MG63 (cell line): ENCODE measurements around the gene MSX2. TPM values are rescaled to one million over a fixed set of nuclear protein-coding genes. Genes with fewer than 3 reads are reported as not detected.

Experiments used
- DNase-seq: peaks from one replicate; pipeline ENCODE4 v3.0.0-alpha.2; 2020
- H3K27me3 ChIP-seq: fragments of 250-450 bp; sonication (Bioruptor Pico); 2 replicates; pipeline ENCODE4 v1.5.1; 2020; ENCODE audit warnings: mild to moderate bottlenecking, moderate library complexity
- H3K36me3 ChIP-seq: fragments of 250-450 bp; sonication (Bioruptor Pico); 2 replicates; pipeline ENCODE4 v1.5.1; 2020; ENCODE audit warnings: mild to moderate bottlenecking, moderate library complexity
- H3K4me3 ChIP-seq: fragments of 250-450 bp; sonication (Bioruptor Pico); 2 replicates; pipeline ENCODE4 v1.5.1; 2020; ENCODE audit warnings: mild to moderate bottlenecking, moderate library complexity
- H3K9me3 ChIP-seq: fragments of 250-450 bp; sonication (Bioruptor Pico); 2 replicates; pipeline ENCODE4 v1.5.1; 2020; ENCODE audit warnings: mild to moderate bottlenecking, moderate library complexity
- total RNA-seq: library from RNA; depleted of rRNA; stranded (reverse); fragments of >200 nt; shearing (Covaris generic); gene quantifications from 2 replicates; pipeline ENCODE4 v1.2.3, GENCODE V29; 2014; ENCODE audit warnings: low replicate concordance; rRNA removed

Gene MSX2
- total RNA-seq, result 8.5 and 10.7 TPM in 2 replicates

DNA sequence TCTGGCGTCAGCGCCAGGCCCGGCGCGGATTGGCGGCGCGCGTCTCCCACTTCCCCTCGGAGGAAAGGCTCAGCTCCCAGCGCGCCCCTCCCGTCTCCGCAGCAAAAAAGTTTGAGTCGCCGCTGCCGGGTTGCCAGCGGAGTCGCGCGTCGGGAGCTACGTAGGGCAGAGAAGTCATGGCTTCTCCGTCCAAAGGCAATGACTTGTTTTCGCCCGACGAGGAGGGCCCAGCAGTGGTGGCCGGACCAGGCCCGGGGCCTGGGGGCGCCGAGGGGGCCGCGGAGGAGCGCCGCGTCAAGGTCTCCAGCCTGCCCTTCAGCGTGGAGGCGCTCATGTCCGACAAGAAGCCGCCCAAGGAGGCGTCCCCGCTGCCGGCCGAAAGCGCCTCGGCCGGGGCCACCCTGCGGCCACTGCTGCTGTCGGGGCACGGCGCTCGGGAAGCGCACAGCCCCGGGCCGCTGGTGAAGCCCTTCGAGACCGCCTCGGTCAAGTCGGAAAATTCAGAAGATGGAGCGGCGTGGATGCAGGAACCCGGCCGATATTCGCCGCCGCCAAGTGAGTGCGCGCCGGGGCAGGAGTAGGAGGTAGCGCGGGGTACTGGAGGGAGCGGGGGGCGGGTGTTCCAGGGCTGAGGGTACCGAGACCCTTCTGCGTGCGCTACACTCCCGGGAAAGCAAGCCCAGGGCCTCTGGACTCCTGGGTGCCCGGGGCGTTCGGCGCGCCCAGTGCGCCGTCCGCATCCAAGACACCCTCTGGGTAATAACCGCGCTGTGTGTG, at the start of gene MSX2:
MSX2 (plus strand) TSS at position 99 of the 777 bp plus-strand sequence; CDS start at position 177, 78 bp downstream.
- Histone ChIP-seq H3K9me3 (no peaks in the 10 kb centered on the region), H3K36me3 (peaks cover 3% of the 10 kb centered on the region; the same call in 1 of the 2 replicates), H3K27me3 (peaks cover 33% of the 10 kb centered on the region), H3K4me3 (peak within 1 kb of the TSS; percentile 87)
- peak; percentile 95 for DNase-seq

DNA sequence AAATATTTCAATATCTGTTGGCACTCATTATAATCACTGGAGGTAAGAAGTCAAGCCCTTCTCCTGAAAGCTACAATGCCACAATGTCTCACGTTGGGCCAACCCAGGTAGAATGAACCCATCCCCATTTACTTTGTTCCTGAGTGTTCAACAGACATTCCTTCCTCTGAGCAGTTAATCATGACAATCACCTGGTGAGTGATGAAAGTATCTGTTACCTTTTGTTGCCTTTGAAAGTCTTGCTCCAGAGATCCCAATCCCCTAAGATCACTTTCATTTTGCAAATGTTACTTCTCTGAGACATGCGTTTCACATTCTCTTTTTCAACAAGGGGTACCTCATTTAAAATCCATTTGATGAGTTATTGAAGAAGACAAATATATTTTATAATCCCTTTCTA, 49.3 kb upstream of the MSX2 start:
- no peaks in the 10 kb centered on the region for H3K9me3 ChIP-seq
- H3K4me3 ChIP-seq, result no peak overlapping the region
- DNase-seq, result no peak
- H3K36me3 ChIP-seq, result no peaks in the 10 kb centered on the region
- H3K27me3 ChIP-seq, result peaks cover 23% of the 10 kb centered on the region

DNA sequence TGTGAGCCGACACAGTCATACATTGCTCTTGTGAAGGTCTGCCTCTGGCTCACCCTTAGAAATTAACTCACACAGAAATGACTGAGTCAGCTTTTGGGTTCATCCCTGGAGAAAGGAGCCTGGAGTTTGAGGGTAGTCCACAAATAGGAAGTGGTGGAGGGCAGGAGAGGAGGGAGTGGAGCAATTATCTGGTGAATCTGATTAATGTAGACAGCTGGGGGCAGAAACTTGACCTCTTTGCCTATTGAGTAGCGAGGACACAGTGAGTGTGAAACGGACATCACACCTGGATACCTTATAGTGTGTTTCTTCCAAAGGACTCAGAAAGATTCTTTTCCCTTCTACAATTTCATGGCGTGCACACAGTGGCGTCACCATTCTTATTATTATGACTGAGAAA, 48.5 kb upstream of the MSX2 start:
- H3K36me3 ChIP-seq, result no peaks in the 10 kb centered on the region
- no peaks in the 10 kb centered on the region for H3K9me3 ChIP-seq
- H3K4me3 ChIP-seq, result no peak overlapping the region
- DNase-seq, result no peak
- peaks cover 23% of the 10 kb centered on the region for H3K27me3 ChIP-seq

DNA sequence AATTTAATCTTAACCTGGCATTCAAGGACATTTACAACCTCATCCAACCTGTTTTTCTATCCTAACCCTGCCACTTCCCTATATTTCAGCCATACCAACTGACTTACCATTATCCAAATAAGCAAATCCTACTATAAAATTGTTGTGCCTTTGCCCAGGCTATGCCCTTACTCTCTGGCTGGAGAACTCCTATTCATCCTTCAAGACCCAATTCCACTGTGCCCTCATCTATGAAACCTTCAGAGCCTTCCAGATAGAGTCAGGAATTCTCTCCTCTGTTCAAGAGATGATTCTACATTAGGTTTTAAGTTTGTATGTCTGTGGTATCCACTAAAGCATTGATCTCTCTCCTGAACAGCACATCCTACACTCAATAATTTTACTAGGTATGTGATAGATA, 46.3 kb upstream of the MSX2 start:
- no peak overlapping the region for H3K4me3 ChIP-seq
- H3K9me3 ChIP-seq, result no peaks in the 10 kb centered on the region
- peaks cover 23% of the 10 kb centered on the region for H3K27me3 ChIP-seq
- no peak for DNase-seq
- no peaks in the 10 kb centered on the region for H3K36me3 ChIP-seq

DNA sequence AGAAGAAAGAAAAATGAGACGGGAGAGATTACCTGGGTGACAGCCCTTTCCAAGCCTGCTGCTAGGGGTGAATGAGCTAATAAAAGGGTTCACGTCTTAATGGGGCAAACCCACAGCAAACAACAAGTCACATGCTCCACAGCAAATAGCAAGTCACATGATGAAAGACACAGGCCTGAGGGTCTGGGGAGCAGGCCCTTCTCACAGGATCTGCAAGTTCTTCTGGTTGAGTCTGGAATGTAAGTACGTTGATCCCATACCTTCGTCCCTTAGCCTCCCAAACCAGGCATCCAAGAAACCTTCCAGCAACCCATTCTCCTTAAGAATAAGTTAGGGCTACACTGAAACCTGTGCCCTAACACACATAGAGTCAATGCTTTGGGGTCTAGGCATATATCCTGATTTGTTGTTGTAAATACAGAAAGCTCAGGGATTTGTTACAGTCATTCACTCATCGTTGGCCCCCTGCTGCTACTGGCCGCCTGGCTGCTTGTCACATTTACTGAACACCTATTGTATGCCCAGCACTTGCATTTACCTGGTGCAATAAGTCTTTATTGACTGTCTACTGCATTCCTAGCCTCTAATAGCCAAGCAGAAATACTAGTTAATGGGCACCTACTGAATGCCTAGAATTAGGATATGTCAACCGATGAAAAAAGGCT, 43.3 kb upstream of the MSX2 start:
- H3K4me3 ChIP-seq, result no peak overlapping the region
- no peak for DNase-seq
- H3K27me3 ChIP-seq, result peaks cover 25% of the 10 kb centered on the region
- H3K36me3 ChIP-seq, result no peaks in the 10 kb centered on the region
- H3K9me3 ChIP-seq, result no peaks in the 10 kb centered on the region

DNA sequence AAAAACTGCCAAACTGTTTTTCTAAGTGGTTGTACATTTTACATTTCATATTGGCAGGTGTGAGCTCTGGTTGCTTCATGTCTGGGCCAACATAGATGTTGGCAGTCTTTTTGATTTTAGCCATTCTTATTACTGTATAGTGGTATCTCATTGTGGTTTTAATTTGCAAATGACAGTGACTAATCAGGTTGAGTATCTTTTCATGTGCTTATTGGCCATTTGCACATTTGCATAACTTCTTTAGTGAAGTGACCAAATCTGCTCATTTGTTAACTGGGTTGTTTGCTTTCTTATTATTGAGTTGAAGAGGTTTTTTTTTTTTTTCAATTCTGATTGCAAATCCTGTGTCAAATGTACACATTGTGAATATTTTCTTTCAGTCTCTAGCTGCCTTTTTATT, 36.9 kb upstream of the MSX2 start:
- DNase-seq, result no peak
- Histone ChIP-seq H3K4me3 (no peak overlapping the region), H3K36me3 (no peaks in the 10 kb centered on the region), H3K27me3 (peaks cover 26% of the 10 kb centered on the region), H3K9me3 (no peaks in the 10 kb centered on the region)

DNA sequence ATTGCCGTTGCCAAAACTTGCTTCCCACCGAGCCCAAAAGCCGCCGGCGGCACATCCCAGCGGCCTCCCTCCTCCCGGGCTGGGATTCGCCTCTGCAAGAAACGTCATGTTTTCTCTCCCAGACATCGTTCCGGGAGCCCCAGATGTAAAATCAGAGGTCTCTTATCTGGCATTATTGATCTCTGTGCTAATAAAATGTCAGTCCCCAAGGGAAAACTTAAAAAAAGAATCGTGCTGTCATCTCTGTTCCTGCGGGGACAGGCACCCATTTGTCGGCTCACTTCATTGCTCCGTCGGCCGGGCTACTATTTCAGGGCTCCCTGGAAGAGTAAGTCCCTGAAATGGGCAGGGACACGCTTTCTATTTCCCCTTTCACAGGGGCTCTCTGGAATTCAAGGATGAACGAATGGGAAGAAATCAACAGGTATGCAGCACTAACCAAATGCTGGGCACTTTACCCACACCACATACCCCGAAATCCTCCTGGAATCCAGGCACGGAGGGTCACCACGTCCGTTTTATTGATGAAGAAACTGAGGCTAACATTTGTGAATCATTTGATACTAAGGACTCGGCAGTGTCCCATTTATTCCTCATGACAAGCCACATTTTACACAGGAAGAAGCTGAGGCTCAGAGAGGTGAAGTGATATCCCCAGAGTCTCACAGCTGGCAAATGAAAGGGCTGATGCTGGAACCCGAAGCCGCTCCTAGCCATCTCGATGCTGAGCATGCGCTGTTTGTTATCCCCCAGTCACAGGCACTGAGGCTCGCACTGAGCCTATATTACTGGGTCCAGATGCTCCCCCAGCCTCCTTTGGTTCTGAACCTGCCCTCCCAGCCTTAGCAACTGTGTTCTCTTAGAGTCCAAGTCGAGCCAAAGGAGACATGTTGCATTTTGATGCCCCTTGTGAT, 35.7 kb upstream of the MSX2 start:
- no peaks in the 10 kb centered on the region for H3K9me3 ChIP-seq
- H3K36me3 ChIP-seq, result no peaks in the 10 kb centered on the region
- no peak for DNase-seq
- H3K4me3 ChIP-seq, result no peak overlapping the region
- H3K27me3 ChIP-seq, result peaks cover 26% of the 10 kb centered on the region

DNA sequence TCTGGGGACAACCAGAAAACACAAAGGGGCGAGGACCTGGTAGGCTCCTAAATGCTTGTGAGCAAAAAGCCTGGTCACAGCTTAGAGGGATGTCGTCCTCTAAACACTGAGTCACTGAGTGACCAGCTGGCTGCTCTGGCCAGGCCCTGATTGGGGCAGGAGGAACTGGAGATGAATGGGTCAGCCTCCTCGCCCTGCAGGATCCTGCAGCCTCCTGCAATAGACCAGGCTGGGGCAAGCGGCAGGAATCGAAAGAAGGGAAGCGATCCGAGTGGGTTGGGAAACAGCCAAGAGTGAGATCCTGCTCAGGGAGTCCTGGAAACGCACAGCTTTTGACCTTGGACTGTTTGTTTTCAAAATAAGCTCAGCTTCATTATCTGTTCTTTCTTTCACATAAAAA, 34.1 kb upstream of the MSX2 start:
- Histone ChIP-seq H3K9me3 (no peaks in the 10 kb centered on the region), H3K4me3 (no peak overlapping the region), H3K27me3 (peaks cover 19% of the 10 kb centered on the region), H3K36me3 (no peaks in the 10 kb centered on the region)
- peak; percentile 37 for DNase-seq

DNA sequence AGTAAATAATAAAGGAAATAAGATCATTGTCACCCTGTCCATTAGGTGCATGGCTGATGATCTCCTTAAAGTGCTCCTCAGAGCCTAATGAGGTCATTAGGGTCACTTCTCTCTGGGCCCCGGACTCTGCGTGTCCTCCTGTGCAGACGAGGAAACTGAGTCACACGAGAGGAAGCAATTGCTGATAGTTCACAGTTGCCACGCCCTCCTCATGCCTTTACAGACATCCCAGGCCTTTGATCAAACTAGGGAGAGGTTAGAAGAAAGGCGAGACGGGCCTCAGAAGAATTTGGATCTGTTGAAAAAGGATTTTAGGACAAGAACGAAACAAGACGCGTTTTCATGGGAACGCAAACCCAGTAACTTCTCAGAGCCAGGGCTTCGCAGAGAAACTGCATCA, 32.0 kb upstream of the MSX2 start:
- peaks cover 13% of the 10 kb centered on the region for H3K27me3 ChIP-seq
- no peak overlapping the region for H3K4me3 ChIP-seq
- no peaks in the 10 kb centered on the region for H3K9me3 ChIP-seq
- H3K36me3 ChIP-seq, result no peaks in the 10 kb centered on the region
- DNase-seq, result no peak

DNA sequence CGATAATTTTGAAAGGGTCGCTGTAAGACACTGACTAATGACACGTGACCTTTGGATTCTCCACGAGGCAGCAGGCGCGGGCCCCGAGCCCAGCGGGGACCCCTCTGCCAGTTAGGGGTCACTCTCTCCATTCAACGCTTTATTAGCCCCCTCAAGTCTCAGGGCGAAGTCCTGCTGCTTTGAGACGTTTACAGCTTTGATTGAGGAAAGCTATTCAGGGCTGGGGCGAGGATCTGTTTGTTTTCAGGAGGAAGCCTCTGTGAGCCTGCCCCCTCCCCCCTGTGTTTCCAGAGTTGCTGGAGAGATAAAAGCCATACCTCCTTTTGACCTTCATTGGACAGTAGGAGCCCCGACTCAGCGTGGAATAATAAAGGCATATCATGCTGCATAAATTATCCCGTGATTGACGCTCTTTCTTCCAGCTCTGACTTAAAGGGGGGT, 31.4 kb upstream of the MSX2 start:
- Histone ChIP-seq H3K9me3 (no peaks in the 10 kb centered on the region), H3K4me3 (no peak overlapping the region), H3K36me3 (no peaks in the 10 kb centered on the region), H3K27me3 (peaks cover 11% of the 10 kb centered on the region)
- DNase-seq, result no peak

DNA sequence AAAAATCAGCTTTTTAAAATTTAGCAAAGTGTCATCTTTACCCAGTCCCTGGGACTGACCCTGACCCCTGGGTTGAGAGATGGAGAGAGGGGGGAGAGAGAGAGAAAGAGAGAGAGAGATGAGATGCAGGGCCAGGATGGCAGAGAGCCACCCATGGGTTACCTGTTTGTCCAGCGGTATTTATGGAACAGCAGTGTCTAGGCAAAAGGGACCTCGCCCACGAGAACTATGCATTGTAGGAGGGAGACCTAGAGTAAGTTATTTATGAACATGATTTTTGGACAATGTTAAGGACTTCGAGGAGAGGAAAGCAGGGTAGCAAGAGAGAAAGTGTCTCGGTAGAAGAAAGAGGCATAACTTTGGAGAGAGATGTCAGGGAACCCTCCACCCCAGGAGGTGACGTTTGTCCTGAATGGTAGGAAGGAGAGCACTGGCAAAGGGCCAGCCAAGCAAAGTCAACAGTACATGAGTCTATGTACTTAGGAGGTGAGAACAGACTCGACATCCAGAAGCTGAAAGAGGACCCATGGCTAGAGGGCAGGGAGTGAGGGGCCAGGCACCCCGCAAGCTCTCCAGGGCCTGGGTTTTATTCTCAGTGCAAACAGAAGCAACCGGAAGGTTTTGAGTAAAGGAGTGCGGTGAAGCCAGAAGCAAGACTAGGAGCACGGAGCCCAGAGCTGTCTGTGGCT, 30.5 kb upstream of the MSX2 start:
- Histone ChIP-seq H3K4me3 (no peak overlapping the region), H3K27me3 (peaks cover 3% of the 10 kb centered on the region), H3K9me3 (no peaks in the 10 kb centered on the region), H3K36me3 (no peaks in the 10 kb centered on the region)
- no peak for DNase-seq

DNA sequence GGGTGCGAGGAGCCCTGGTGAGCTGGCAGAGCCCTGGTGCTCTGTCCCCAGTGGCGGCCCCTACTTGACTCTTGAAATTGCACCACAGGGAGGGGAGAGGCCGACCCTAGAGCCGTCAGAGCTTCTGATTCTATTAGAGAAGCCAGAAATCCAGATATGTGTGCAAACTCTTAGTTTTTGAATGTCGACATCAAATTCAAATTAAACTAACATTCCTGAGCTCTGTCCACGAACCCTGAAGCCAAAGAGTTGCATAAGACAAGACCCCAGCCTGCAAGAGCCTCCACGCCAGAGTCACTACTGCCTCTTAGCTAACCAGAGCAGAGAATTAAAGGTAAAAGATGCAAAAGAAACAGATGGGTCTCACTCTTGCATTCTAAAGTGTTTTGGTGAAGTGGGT, 29.8 kb upstream of the MSX2 start:
- DNase-seq, result no peak
- H3K9me3 ChIP-seq, result no peaks in the 10 kb centered on the region
- no peaks in the 10 kb centered on the region for H3K36me3 ChIP-seq
- H3K4me3 ChIP-seq, result no peak overlapping the region
- no peaks in the 10 kb centered on the region; the same call in 1 of the 2 replicates for H3K27me3 ChIP-seq

DNA sequence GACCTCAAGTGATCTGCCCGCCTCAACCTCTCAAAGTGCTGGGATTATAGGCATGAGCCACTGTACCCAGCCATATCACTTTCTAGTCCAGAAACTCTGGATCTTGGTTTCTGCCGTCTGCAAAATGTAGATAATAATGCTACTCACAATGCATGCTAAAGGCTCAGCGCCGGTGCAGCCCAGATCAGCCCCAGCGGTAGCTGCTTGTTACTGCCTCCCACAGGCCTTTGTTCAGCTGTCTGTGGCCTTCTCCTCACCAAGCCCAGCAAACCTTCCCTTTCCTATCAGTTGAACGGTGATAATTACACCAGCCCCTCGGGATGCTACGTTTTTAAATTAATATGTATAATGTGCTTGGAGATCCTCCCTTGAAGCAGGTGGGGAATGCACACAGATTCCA, 26.2 kb upstream of the MSX2 start:
- Histone ChIP-seq H3K9me3 (no peaks in the 10 kb centered on the region), H3K4me3 (no peak overlapping the region), H3K36me3 (no peaks in the 10 kb centered on the region), H3K27me3 (no peaks in the 10 kb centered on the region)
- no peak for DNase-seq

DNA sequence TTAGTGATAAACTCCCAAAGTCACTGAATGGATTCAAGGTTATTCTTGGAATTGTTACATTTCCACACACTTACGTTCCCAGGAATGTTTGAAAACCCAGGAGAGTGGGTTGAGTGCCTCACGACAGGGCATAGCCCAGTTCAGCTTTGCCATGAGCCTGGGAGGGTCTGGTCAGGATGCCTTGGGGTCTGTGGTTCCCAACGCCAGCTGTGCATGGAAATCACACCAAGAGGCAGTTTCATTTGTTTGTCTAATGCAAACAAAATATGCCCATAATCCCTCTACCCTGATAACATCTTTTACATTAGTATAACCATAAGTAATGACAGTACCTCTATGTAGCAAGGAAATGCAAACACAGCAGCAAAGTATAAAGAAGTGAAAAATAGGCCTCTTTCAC, 25.3 kb upstream of the MSX2 start:
- no peak overlapping the region for H3K4me3 ChIP-seq
- no peaks in the 10 kb centered on the region for H3K9me3 ChIP-seq
- no peaks in the 10 kb centered on the region for H3K27me3 ChIP-seq
- DNase-seq, result no peak
- no peaks in the 10 kb centered on the region for H3K36me3 ChIP-seq

DNA sequence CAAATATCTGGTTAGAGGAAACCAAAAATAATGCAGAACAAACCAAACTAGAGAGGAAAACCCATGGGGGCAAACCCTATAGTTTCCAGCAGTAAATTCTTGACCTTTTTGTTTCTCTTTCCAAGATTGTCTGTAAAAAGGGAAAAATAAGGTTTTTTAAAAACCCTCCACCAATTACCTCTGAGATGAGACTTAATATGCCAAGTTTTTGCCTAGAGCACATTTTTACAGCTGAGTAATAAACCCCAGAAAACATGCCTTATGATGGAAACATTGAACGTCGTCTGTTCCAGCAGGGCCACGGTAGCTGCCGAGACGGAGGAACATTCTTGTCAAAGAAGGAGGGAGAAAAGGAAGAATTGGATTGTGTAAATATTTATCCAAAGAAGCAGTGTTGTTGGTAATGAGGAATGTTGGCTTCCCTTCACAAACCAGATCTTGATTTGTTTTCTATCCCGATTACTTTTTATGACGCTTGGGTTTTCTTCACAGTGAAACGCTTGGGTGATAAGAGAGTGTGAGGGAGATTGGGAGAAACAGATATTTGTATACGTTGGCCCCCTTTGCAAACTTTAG, 17.3 kb upstream of the MSX2 start:
- H3K4me3 ChIP-seq, result no peak overlapping the region
- no peaks in the 10 kb centered on the region for H3K9me3 ChIP-seq
- H3K36me3 ChIP-seq, result no peaks in the 10 kb centered on the region
- DNase-seq, result peak; percentile 23
- H3K27me3 ChIP-seq, result peaks cover 4% of the 10 kb centered on the region; the same call in 1 of the 2 replicates

DNA sequence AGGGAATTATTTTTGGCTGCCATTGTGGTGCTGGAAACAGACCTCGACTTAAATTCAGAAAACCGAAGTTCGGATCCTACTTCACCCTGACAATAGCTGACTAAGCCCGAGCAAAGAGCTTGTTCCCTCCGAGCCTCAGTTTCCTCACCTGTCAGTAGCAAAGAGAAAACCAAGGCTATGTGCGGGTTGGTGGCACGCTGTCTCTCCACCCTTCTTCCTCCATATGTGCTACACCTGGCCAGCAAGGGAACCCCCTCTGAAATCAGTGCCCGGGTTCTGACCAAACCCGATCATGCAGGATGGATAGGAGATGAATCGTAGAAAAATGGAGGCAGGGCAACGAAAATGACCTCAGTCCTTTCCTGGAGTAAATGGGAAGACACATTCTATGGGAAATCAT, 16.7 kb upstream of the MSX2 start:
- Histone ChIP-seq H3K27me3 (peaks cover 4% of the 10 kb centered on the region; the same call in 1 of the 2 replicates), H3K9me3 (no peaks in the 10 kb centered on the region), H3K36me3 (no peaks in the 10 kb centered on the region), H3K4me3 (no peak overlapping the region)
- no peak for DNase-seq
